ENCODE data around the gene GALNT14. TPM values are rescaled to one million over a fixed set of nuclear protein-coding genes. Genes with fewer than 3 reads are reported as not detected.

GALNT14 gene
- total RNA-seq, 4 donors from 2014 or later = 1.00 TPM; not detected in 3

- Histone ChIP-seq H3K27ac (no peak overlapping the region), H3K36me3 (no peaks in the 10 kb centered on the region), H3K27me3 (no peaks in the 10 kb centered on the region), H3K4me1 (no peaks in the 10 kb centered on the region), H3K4me3 (no peak overlapping the region), H3K9me3 (no peaks in the 10 kb centered on the region)
- intact Hi-C loops (cut with DNase I; ENCODE audit: low total_unique reads) (no loop called here), in situ Hi-C loops (cut with MboI; ENCODE audit: low pct_ligation_motif_present in 1 of 4, low pct_unique_long_range_greater_than_20kb in 1 of 4, low sequenced_read_pairs in 3 of 4) (no loop called here)
- TF ChIP-seq POLR2A (IDR thresholded peaks at IDR 0.05) (no peak), EP300 (IDR thresholded peaks at IDR 0.05; ENCODE audit: low read depth) (no peak), CTCF (IDR thresholded peaks at IDR 0.05) (no peak), POLR2AphosphoS5 (IDR thresholded peaks at IDR 0.05) (no peak)
- 71% methylated on average over 2 of the region's 2 CpGs; no CpG with 5 or more reads in 1 of the 2 donors for WGBS, 2 donors (ENCODE audit: low coverage in 1 of 2)
- no peak for DNase-seq
Measured at GRCh38 chr2:30936977-30937376, 201.3 kb downstream of the GALNT14 start.

- intact Hi-C loops (cut with DNase I; ENCODE audit: low total_unique reads) (no loop called here), in situ Hi-C loops (cut with MboI; ENCODE audit: low pct_ligation_motif_present in 1 of 4, low pct_unique_long_range_greater_than_20kb in 1 of 4, low sequenced_read_pairs in 3 of 4) (no loop called here)
- Histone ChIP-seq H3K4me3 (no peak overlapping the region), H3K4me1 (no peaks in the 10 kb centered on the region), H3K9me3 (no peaks in the 10 kb centered on the region), H3K36me3 (no peaks in the 10 kb centered on the region), H3K27me3 (no peaks in the 10 kb centered on the region), H3K27ac (no peak overlapping the region)
- no peak for DNase-seq
- WGBS, 2 donors (ENCODE audit: low coverage in 1 of 2) = 71 to 80% methylated on average over 2 to 8 of the region's 8 CpGs
- TF ChIP-seq EP300 (IDR thresholded peaks at IDR 0.05; ENCODE audit: low read depth) (no peak), POLR2A (IDR thresholded peaks at IDR 0.05) (no peak), CTCF (IDR thresholded peaks at IDR 0.05) (no peak), POLR2AphosphoS5 (IDR thresholded peaks at IDR 0.05) (no peak)
Measured at GRCh38 chr2:30935795-30936194, 202.4 kb downstream of the GALNT14 start.

GRCh38 chr2:30934066-30934465 is 204.2 kb downstream of the GALNT14 start:
- intact Hi-C loops (cut with DNase I; ENCODE audit: low total_unique reads) (no loop called here), in situ Hi-C loops (cut with MboI; ENCODE audit: low pct_ligation_motif_present in 1 of 4, low pct_unique_long_range_greater_than_20kb in 1 of 4, low sequenced_read_pairs in 3 of 4) (no loop called here)
- H3K27me3 ChIP-seq = no peaks in the 10 kb centered on the region
- WGBS, 2 donors (ENCODE audit: low coverage in 1 of 2) = 83 to 86% methylated on average over 1 to 7 of the region's 7 CpGs
- no peaks in the 10 kb centered on the region for H3K4me1 ChIP-seq
- no peak overlapping the region for H3K4me3 ChIP-seq
- DNase-seq = no peak
- no peak overlapping the region for H3K27ac ChIP-seq
- no peak for TF ChIP-seq EP300 (IDR thresholded peaks at IDR 0.05; ENCODE audit: low read depth)
- TF ChIP-seq CTCF (IDR thresholded peaks at IDR 0.05) = no peak
- TF ChIP-seq POLR2A (IDR thresholded peaks at IDR 0.05) = no peak
- TF ChIP-seq POLR2AphosphoS5 (IDR thresholded peaks at IDR 0.05) = no peak
- H3K36me3 ChIP-seq = no peaks in the 10 kb centered on the region
- no peaks in the 10 kb centered on the region for H3K9me3 ChIP-seq

GRCh38 chr2:30933496-30933895 is 204.7 kb downstream of the GALNT14 start:
- Histone ChIP-seq H3K9me3 (no peaks in the 10 kb centered on the region), H3K36me3 (no peaks in the 10 kb centered on the region), H3K4me1 (no peaks in the 10 kb centered on the region), H3K27ac (no peak overlapping the region), H3K27me3 (no peaks in the 10 kb centered on the region), H3K4me3 (no peak overlapping the region)
- no peak for DNase-seq
- TF ChIP-seq CTCF (IDR thresholded peaks at IDR 0.05) (no peak), EP300 (IDR thresholded peaks at IDR 0.05; ENCODE audit: low read depth) (no peak), POLR2A (IDR thresholded peaks at IDR 0.05) (no peak), POLR2AphosphoS5 (IDR thresholded peaks at IDR 0.05) (no peak)
- in situ Hi-C loops (cut with MboI; ENCODE audit: low pct_ligation_motif_present in 1 of 4, low pct_unique_long_range_greater_than_20kb in 1 of 4, low sequenced_read_pairs in 3 of 4) = no loop called here
- intact Hi-C loops (cut with DNase I; ENCODE audit: low total_unique reads) = no loop called here
- WGBS, 2 donors (ENCODE audit: low coverage in 1 of 2) = 54 to 67% methylated on average over 4 to 5 of the region's 5 CpGs

All from transverse colon (tissue), 4 donors.